ENCODE measurements around the gene SLC5A12.
"Not testable (repeated sequence)": the region's sequence is repeated elsewhere in the genome, so short reads cannot be mapped to it uniquely, and the experiment has no call there.

SLC5A12 gene

DNA sequence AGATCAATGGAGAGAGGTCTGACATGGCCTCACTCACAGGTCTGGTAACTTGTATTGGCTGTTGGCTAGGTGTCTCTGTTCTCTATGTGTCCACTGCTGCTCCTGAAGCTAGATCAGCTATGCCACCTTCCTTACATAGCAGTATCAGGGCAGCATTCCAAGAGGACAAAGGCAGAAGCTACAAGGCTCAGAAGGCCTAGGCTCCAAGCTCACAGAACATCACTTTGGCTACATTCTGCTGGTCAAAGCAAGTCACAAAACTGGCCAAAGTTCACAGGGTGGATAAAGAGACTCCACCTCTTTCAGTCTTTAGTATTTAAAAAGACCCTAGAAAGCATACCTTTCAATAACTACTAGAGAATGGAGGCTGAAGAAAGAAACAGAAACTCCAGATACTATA, 4.1 kb downstream of the SLC5A12 start:
- no peak for DNase-seq

DNA sequence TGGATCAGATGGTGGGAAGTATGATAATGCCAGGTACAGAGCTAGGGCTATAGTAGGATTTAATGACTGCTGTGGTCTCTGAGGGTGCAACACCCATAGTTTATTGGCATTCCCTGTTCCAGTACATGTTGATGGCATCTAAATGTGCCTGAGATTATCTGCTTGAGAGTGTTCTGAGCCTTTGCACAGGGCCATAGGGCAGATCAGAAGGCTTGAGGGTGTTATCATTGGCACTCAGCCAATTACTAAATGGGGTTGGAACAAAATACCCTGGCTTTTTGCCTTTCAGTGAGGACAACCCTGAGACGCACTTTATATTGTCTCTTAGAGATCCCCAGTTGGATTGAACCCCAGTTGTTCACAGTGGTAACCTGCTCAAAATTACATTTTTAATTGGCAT, 6.7 kb downstream of the SLC5A12 start:
- DNase-seq, result no peak

DNA sequence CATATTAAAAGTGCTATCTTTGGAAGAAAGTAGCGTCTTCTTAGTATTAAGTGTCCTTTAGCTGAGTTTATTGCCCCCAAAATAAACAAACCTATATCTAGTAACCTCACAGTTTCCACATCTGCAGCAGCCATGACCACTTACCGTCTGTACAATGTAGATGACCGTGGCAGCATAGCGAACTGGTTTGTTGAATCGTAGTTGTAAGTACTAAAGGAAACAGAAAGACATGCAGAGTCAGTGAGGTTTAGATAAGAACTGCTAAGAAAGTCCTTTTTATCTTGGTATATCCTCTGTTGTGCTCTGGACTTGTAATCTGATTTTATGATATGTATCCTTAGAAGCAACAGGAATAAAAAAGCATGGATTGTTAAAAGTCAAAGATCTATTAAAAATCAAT, 9.4 kb downstream of the SLC5A12 start:
- no peak for DNase-seq

DNA sequence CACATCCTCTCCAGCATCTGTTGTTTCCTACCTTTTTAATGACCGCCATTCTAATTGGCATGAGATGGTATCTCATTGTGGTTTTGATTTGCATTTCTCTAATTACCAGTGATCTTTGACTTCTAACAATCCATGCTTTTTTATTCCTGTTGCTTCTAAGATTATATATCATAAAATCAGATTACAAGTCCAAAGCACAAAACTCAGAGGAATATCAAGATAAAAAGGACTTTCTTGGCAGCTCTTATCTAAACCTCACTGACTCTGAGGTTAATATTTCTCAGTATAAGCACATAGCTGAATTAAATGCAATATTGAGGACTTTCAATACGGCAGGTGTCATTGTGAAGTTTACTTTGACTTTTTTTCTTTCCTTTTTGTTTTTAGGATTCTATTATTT, 11.4 kb downstream of the SLC5A12 start:
- no peak for DNase-seq

DNA sequence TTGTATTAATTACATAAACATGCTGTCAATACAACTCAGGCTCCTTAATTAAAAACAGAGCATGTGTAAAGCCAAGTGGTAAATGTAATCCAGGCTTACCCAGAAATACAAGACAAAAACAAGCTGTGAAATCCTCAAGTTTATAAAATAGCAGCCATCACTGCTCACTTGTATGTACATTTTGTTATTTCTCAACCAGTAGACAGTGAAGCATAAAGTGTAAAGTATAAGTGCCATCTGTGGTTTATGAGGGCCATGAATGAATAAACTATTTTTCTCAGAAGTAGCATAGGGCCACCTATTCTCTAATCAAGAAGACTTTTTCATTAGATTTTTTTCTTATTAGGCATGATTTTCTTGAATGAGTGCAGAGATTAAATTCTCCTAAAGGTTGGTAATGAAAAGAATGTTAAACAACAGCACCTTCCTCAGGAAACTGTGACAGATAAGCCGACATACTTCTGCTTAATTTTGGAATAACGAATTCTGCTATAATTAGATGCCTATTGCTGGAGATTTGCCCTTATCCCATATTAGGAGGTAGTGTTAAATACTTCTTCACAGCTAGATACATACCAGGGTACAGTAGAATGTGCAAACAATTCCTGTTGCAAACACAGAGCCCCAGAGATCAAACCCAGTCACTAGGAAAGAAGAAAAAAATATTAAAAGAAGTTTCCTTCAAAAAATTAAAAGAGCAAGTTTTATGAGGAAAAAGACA, 13.0 kb downstream of the SLC5A12 start:
- no peak for DNase-seq

DNA sequence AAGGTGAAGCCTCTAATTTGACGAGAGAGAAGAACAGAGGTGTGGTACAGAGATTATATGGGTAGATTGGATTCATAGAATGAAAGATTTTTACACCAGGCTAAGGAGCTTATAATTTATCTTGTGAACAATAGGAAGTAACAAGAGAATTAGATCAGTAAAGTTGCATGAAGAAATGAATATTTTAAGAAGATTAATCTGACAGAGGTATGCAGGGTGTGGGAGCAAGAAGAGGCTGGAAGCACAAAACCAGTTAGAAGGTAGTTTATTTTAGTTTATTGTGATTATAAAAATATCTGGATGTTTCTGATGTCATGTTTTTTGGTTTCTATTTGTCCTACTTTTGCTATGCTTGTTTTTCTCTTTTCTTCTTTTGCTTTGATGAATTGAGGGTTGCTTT, 15.7 kb downstream of the SLC5A12 start:
- no peak for DNase-seq

DNA sequence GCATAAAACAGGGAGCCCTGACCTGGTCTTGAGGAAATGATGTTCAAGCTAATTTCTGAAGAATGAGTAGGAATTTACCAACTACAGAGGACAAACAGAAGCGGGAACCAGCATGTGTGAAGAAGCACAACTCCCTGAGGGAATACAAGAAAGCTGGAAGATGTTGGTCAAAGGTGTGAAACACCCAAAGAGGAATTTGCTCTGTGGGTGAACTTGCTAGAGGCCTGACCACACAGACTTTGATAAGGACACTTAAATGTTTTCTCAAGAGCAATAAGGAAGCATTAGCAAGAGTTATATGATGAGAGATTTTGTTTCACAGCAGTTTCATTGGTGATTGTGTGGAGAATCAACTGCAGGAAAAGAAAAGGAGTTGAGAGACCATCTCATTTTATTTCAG, 17.6 kb downstream of the SLC5A12 start:
- no peak for DNase-seq

DNA sequence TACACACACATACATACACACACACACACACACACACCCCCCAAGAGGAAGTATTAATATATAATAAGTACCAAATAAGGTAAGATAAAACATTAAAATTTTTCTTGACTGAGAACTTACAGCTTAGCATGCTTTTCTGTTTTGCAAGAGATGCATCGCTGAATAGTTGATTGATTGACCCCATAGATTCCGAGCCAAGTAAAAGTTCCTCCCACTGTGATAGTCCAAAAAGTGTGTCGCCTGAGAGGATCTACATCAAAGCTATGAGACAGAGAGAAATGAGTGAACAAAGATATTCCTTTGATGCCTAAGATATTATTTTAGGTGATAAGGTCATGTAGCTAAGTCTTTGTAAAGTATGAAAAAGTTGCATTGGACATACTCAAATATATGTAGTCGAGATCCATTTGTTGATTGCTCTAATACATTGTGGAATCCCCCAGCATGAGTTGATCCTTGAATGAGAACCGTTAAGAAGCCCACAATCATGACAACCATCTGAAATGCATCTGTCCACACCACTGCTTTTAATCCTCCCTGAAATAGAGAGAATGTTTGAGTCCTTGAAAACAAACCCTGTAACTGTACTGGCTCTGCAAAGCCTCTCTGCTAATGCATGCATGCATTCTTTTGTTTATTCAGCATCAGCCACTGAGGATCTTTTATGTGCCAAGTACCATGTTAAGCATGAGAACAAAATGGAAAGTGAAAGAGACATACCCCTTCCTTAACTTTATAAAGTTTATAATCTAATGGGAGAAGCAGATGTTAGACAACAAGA, 18.3 kb downstream of the SLC5A12 start:
- no peak for DNase-seq

DNA sequence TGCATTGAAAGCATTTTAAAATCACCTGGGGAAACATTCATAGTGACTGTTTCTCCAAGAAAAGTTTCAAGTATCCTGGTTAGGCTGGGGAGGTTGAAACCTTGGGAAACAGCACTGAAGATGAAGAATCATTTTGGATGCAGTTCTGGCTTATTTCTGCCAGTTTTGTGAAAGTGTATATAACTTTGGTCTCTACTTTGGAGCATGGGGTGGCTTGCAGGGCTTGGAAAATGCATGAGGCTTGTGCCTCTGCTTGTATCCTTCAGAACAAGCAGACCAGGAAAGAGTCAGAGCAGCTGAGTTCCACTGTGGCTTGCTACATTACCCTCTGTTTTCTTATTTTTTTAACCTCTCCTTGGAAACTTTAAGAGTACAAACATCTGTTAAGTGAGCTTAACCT, 19.5 kb downstream of the SLC5A12 start:
- no peak for DNase-seq

DNA sequence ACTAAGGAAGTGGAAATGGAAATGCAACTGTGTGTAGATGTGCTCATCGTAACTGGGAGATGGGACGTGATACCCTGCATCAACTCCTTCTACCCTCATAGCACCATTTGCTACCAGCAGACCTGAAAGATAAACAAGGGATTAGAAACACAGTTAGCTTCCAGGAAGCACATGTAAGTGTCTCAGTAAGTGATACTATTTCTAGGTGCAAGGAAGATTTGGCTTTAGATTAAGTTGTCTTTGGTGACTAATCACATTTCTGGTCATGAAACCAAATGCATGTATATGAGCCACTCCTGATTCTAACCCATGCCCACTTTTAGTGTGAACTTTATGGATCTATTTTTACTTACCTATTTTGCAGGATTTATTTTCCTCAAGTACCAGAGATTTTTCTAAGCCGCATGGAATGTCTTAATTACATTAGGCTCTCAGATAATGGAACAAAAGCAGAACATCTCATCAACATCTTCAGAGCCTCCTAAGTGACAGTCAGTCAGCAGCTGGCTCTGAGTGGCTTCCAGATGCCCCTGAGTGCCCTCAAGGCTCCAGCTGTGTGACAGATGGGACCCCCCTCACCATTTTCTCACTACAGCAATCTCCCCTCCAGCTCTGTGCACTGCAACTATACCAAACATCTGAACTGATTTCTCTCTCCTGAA, 21.2 kb downstream of the SLC5A12 start:
- DNase-seq, result no peak

DNA sequence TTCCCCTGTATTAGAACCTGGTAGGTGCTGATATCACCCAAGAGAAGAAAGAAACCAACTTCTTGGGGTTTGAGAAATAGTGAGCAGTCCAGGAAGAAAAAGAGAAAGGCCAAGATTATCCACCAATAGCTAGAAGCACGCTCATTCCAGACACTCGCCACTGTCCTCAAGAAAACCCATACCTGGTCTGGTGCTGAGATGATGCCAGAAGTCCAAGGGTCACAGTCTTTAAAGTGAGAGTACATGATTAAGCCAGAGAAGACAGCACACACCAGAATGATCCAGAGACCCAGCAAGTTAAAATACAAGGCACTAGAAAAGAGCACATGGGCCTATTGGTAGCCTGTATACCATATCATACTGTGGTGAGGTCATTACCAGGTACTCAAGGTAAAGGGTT, 23.6 kb downstream of the SLC5A12 start:
- no peak for DNase-seq

DNA sequence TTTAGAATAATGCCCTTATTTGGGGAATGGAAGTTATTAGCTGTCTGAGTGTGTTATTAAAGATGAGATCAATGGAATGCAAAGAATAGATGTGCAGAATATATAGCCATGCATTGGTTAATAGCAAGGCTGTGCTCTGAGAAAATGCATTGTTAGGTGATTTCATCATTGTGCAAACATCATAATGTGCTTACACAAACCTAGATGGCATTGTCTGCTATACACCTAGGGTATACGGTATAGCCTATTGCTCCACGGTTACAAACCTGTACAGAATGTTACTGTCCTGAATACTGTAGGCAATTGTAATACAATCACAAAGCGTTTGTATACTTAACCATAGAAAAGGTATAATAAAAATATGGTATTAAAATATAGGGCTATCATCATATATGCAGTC, 25.5 kb downstream of the SLC5A12 start:
- no peak for DNase-seq

DNA sequence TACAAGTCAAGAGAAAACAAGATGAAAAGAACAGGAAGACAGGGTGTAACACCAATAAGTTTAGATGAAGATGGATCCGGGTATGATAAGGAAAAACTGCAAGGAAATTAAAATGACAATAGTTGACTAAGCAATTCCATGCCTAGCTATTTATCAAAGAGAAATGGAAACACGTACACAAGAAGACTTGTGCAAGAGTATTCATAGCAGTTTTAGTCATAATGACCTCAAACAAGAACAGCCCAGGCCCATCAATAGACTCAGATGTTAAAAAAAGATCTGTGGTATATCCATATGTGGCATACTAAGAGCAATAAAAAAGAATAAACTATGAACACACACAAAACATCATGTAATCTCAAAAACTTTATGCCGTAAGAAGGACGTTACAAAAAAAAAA, 33.2 kb downstream of the SLC5A12 start:
- no peak for DNase-seq

DNA sequence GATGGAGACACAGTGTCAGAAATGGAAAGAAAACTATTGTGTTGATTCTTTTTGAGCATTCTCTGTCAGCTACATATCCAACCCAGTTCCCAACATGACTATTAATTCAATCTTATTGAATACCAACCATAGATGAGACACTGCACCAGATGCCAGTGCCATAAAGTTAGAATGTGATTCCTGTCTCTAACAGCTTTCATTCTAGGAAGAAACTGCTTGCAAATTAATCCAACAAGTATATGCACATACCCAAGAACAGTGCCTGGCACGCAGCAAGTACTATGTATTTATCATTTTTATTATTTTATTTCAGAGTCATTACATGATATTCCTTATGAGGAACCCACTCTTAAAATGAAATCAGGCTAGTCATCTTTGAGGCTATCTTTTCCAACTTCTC, 34.5 kb downstream of the SLC5A12 start:
- no peak for DNase-seq

DNA sequence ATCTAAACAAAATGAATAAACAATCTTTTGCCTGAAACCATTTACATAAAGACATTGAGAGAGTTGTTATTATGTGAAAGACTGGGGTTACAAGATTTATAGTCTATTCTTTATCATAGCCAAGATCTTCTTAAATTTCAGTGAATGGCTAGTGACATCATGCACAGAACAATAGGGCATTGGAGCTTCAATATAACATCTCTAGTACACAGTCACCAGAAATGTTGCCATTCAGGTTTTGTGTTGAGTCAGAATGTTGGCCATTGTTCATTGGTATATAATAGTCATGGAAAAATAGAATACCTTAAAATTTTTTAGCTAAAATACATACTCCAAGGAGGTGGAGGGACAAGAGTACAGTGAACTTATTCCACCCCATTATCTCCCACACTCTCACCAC, 44.3 kb downstream of the SLC5A12 start:
- DNase-seq, result no peak

DNA sequence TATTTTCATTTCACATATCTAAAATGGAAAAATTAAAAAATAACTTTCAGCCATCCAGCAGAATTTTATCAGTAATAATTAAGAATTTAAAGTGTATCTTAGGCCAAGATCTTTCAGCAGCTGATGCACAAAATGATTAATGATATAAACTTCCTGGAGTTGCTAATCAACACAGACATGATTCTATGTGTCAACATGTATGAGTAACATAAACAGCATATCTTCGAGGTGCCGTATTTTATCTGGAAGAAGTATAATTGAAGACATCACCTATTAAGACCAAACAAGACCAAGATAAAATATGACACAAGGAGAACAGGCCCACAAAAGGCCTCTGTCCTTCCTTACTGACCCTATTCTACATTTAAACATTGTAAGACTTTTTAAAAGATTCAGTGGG, 45.2 kb downstream of the SLC5A12 start:
- no peak for DNase-seq

DNA sequence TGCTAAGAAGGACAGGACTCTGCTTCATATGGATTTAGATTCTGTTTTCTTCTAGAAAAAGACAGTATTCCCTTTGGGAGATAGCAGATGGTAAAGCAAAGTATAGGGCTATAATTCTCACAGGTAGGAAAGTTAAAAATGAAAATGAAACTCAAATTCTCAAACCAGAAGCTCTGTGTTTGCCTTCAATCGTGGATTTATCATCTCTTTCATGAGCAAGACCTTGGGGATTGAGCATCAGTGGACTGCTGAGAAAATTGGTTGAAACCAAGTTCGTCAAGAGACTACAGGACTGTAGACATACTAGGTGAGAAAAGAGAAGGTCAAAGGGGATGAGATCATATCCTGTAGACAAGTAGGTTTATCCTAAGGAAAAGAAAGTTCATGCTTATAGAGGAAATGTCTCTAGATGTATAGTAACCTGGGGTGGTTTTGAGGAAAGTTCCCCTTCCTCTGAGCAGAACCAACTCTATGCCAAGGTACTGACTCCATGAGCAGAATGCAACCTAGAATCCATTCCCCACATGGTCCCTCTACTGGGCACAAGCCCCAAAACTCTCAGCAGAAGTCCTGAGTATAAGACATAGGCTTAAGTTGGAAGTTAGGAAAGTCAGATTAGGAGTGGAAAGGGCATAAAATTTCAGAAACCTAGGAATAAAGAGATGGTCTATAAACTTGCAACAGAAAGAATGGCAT, 46.5 kb downstream of the SLC5A12 start:
- no peak for DNase-seq

DNA sequence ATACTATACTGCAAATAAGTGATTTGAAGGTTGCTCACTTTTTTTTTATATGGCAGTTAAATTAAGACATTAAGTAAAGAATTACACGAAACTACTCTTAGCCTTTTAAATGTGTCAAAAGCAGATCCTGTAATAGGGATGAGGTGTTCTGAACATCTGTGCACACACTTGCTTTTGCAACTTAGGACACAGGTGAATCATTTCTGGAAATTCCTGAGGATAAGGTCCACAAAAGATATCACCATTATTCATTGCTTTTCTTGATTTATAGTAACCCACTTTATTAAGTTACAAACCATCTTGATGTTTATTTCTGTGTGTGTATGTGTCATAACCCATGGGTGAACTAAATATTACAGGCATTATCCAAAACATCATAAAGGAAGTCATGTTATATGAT, 55.9 kb downstream of the SLC5A12 start:
- DNase-seq, result no peak

DNA sequence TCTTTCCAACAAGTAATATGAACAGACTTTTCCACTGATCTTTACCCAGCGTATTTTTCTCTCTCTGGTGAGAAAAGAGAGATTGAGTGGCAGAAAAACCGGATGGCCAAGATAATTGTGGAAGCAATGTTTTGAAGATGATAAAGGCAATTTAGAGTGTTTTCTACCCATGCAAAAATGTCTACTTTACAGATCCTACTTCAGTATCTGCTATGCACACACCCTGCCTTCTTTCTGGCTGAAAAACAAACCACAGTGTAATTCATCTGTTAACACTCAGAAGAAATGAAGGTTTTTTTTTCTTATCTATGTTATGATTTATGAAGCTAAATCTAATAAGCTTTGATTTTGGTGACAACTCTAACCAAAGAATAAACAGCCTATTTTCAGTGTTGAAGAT, 56.8 kb downstream of the SLC5A12 start:
- no peak for DNase-seq

DNA sequence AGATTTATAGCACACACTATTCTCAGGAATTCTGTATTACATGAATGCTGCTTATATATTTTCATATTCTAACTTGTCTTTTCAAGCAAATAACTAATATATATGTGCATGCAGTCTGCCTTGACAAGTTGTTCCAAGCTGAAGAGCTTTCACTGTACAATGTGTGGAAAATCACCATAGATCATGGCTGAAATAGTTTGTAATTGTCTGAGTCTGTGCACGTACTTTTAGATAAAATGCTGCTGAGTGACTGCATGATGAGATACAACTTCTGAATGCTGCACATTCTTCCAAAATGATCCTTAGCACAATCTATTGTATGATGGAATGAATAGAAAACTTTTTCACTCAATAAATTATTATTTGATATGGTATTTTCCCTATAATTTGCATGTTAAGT, 58.9 kb downstream of the SLC5A12 start:
- no peak for DNase-seq

DNA sequence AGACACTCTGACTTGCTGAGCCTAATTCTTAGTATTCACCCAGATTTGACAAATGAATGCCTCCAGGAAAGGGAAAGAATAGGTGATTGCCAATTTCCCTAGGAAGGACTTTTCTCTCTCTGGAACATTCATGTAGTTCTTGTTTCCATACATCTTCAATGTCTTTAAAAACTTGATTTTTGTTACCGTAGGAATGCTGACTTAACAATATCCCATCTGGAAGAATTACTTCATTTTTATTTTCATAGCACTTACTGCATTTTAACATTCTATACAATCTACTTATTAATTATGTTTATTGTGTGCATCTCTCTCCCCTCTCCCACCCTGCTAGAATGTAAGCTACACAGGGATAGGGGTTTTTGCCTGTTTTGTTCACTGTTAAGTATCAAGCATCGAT, 66.6 kb downstream of the SLC5A12 start:
- DNase-seq, result no peak

DNA sequence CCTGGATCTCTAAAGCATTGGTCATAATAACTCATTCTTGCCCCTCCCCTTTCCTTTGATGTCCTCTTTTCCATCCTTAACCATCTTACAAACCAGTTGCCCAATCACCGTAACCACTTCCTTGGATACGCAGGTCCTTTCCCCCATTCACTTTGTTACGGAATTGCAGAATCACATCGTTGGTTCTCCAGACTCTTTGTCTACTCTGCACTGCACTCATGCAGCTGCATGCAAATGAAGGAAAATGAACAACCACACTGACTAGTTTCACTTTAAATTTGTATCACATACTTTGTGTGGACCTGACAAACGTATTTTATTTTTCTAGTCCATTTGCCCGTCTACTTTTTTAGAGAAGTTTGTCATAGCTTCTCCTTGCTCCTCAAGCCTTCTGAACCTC, 69.9 kb downstream of the SLC5A12 start:
- DNase-seq, result no peak

DNA sequence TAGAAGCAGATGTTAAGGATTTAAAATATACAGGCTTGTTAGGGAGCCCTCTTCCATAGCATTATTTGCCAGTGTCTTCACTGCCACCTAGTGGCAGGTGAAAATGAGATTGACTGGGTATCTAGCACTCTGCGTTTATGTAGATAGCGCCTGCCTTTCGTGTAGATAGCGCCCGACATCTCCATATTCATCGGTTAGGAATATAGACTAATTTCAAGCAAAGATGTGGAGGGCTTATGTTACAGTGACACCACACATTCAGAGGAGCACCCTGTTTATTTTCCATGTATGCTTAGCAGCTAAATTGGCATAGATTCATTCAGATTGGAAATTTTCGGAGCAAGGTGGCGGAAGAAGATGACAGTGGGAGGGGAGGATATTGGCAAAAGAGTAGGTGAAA, 72.0 kb downstream of the SLC5A12 start:
- DNase-seq, result no peak

DNA sequence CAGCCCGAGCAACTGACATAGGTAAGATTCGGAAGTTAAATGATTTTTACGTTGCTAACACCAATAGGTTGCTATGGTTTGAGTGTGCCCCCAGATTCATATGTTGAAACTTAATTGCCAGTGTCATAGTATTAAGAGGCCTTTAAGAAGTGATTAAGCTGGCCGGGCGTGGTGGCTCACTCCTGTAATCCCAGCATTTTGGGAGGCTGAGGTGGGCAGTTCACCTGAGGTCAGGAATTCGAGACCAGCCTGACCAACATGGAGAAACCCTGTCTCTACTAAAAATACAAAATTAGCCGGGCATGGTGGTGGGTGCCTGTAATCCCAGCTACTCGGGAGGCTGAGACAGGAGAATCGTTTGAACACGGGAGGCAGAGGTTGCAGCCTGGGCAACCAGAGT, 78.5 kb downstream of the SLC5A12 start:
- not testable (repeated sequence) for DNase-seq
